Mesendoderm (in vitro differentiated cells): ENCODE results near the gene PEBP1.

Source experiments
- DNase-seq: peaks from one replicate; pipeline ENCODE4 v3.0.0; 2013
- H2AK5ac ChIP-seq: 2 replicates; pipeline ENCODE4 v1.6.1; 2013; ENCODE audit warnings: low read length, inconsistent platforms
- H2BK120ac ChIP-seq: 2 replicates; pipeline ENCODE4 v1.6.1; 2013; ENCODE audit warnings: low read depth, mild to moderate bottlenecking, low read length, moderate library complexity, mixed read lengths
- H2BK15ac ChIP-seq: replicated peaks from 2 replicates; pipeline ENCODE4 v1.6.1; 2013; ENCODE audit warnings: low read depth, mild to moderate bottlenecking, moderate library complexity
- H2BK5ac ChIP-seq: 2 replicates; pipeline ENCODE4 v1.6.1; 2013; ENCODE audit warnings: low read length, inconsistent platforms
- H3K18ac ChIP-seq: 2 replicates; pipeline ENCODE4 v1.6.1; 2013; ENCODE audit warnings: mild to moderate bottlenecking, low read length, mixed read lengths
- H3K23ac ChIP-seq: one replicate; pipeline ENCODE4 v1.6.1; 2013; ENCODE audit warnings: low read length
- H3K27ac ChIP-seq: 2 replicates; pipeline ENCODE4 v1.5.1; 2013; ENCODE audit warnings: low read depth, mild to moderate bottlenecking, inconsistent platforms, low read length, moderate library complexity
- H3K27me3 ChIP-seq: 2 replicates; pipeline ENCODE4 v1.6.1; 2013; ENCODE audit warnings: low read length, control low read depth, mild to moderate bottlenecking, inconsistent platforms; ENCODE audit not compliant: insufficient read depth, poor library complexity
- H3K36me3 ChIP-seq: 2 replicates; pipeline ENCODE4 v1.6.1; 2013; ENCODE audit warnings: low read length, inconsistent platforms; ENCODE audit not compliant: control insufficient read depth, insufficient read depth
- H3K4ac ChIP-seq: one replicate; pipeline ENCODE4 v1.6.1; 2013; ENCODE audit warnings: low read depth, mild to moderate bottlenecking, low read length, moderate library complexity
- H3K4me1 ChIP-seq: 2 replicates; pipeline ENCODE4 v1.6.1; 2013; ENCODE audit warnings: low read depth, low read length, inconsistent platforms; ENCODE audit not compliant: control insufficient read depth
- H3K4me2 ChIP-seq: 2 replicates; pipeline ENCODE4 v1.6.1; 2013; ENCODE audit warnings: low read length
- H3K4me3 ChIP-seq: 2 replicates; pipeline ENCODE4 v1.5.1; 2013; ENCODE audit warnings: mild to moderate bottlenecking, low read length
- H3K56ac ChIP-seq: one replicate; pipeline ENCODE4 v1.6.1; 2013; ENCODE audit warnings: low read length
- H3K79me1 ChIP-seq: 2 replicates; pipeline ENCODE4 v1.6.1; 2013; ENCODE audit warnings: low read length, inconsistent platforms
- H3K79me2 ChIP-seq: 2 replicates; pipeline ENCODE4 v1.6.1; 2013; ENCODE audit warnings: mild to moderate bottlenecking, low read length; ENCODE audit not compliant: control insufficient read depth, insufficient read depth
- H3K9ac ChIP-seq: 2 replicates; pipeline ENCODE4 v1.6.1; 2013; ENCODE audit warnings: low read length, inconsistent platforms
- H4K5ac ChIP-seq: one replicate; pipeline ENCODE4 v1.6.1; 2013; ENCODE audit warnings: low read length
- H4K8ac ChIP-seq: one replicate; pipeline ENCODE4 v1.6.1; 2013; ENCODE audit warnings: low read depth, mild to moderate bottlenecking, control low read depth, low read length, moderate library complexity
- WGBS: extraction: QIAGEN DNeasy Blood & Tissue Kit; methylation state at CpG from one replicate; pipeline ENCODE4 v1.1.7; 2013; ENCODE audit warnings: low lambda C conversion rate, missing lambda C conversion rate; ENCODE audit not compliant: insufficient coverage; ENCODE audit errors: extremely low coverage; 5-methylcytosine and 5-hydroxymethylcytosine counted together

PEBP1 gene

DNA sequence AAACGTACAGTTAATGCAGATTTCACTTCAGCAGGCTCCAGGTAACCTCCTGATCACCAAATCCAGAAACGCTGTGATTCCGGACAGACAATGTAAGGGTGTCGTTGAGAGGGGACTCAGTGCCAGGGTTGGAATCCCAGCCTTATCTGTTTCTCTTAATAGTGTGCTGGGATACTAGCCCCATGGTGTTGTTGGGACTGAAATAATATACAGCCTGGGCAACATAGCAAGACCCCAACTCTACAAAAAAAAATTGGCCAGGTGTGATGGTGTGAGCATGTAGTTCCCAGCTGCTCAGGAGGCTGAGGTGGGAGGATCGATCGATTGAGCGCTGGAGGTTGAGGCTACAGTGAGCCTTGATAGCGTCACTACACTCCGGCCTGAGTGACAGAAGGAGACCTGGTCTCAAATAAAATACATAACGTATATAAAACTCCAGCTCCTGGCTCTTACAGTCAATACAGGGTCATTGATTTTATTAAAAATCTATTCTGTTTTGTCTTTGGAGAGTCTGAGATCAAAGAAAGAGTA is 1.3 kb downstream of the PEBP1 start:
- no peak overlapping the region for H3K27ac ChIP-seq

DNA sequence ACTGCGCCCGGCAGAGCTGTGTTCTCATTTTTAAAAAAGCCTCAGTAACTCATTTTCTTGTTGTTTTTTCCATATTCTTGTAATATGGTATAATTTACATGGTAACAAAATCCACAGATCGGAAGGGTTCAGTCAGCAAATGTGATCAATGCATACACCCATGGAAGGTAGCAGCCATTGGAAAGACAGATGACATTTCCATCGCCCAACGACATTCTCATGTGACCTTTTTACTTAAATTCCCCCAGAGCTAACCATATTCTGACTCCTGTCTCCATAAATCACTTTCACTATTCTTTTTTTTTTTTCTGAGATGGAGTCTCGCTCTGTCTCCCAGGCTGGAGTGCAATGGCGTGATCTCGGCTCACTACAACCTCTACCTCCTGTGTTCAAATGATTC is 4.9 kb downstream of the PEBP1 start:
- Histone ChIP-seq H3K4me3 (no peak overlapping the region), H2AK5ac (no peak overlapping the region), H2BK120ac (no peak overlapping the region), H2BK5ac (no peak overlapping the region), H4K5ac (no peak overlapping the region), H3K4me1 (no peaks in the 10 kb centered on the region), H3K27ac (no peak overlapping the region), H3K23ac (no peak overlapping the region), H3K9ac (no peak overlapping the region), H3K56ac (no peak overlapping the region), H3K36me3 (peaks cover 15% of the 10 kb centered on the region), H4K8ac (no peak overlapping the region), H3K4ac (no peak overlapping the region), H3K79me2 (peaks cover 17% of the 10 kb centered on the region), H3K27me3 (no peaks in the 10 kb centered on the region), H2BK15ac (no peak overlapping the region), H3K4me2 (no peak overlapping the region), H3K79me1 (peaks cover 8% of the 10 kb centered on the region), H3K18ac (no peak overlapping the region)
- WGBS = no CpG with 5 or more reads among the region's 8 CpGs
- DNase-seq = no peak

More for the DNA sequence above, 1.3 kb downstream of the PEBP1 start:
- no peak for DNase-seq
- H3K36me3 ChIP-seq = peaks cover 4% of the 10 kb centered on the region
- no peak overlapping the region for H3K4ac ChIP-seq
- no peaks in the 10 kb centered on the region for H3K4me1 ChIP-seq
- no peaks in the 10 kb centered on the region for H3K27me3 ChIP-seq
- peaks cover 17% of the 10 kb centered on the region for H3K79me2 ChIP-seq
- WGBS = no CpG with 5 or more reads among the region's 10 CpGs
- no peak overlapping the region for H4K8ac ChIP-seq
- peaks cover 6% of the 10 kb centered on the region for H3K79me1 ChIP-seq
- peak overlapping the region; percentile 67 for H2AK5ac ChIP-seq
- no peak overlapping the region for H3K18ac ChIP-seq
- H4K5ac ChIP-seq = no peak overlapping the region
- H2BK15ac ChIP-seq = no peak overlapping the region
- H3K56ac ChIP-seq = peak overlapping the region; percentile 98
- H2BK120ac ChIP-seq = no peak overlapping the region
- peak overlapping the region; percentile 83 for H3K4me3 ChIP-seq
- H3K23ac ChIP-seq = peak overlapping the region; percentile 20
- peak overlapping the region; percentile 97 for H3K9ac ChIP-seq
- H3K4me2 ChIP-seq = peak overlapping the region; percentile 92
- no peak overlapping the region for H2BK5ac ChIP-seq

DNA sequence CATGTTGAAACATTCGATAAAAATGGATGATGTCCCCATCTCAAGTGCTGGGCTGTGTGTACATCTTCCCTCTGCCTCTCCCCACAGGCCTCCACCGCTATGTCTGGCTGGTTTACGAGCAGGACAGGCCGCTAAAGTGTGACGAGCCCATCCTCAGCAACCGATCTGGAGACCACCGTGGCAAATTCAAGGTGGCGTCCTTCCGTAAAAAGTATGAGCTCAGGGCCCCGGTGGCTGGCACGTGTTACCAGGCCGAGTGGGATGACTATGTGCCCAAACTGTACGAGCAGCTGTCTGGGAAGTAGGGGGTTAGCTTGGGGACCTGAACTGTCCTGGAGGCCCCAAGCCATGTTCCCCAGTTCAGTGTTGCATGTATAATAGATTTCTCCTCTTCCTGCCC is 8.6 kb downstream of the PEBP1 start:
- Histone ChIP-seq H2AK5ac (no peak overlapping the region), H3K4ac (no peak overlapping the region), H2BK15ac (no peak overlapping the region), H3K4me1 (no peaks in the 10 kb centered on the region), H3K18ac (no peak overlapping the region), H3K79me2 (no peaks in the 10 kb centered on the region), H3K4me2 (no peak overlapping the region), H4K8ac (no peak overlapping the region), H3K23ac (no peak overlapping the region), H3K79me1 (peaks cover 2% of the 10 kb centered on the region), H3K27ac (no peak overlapping the region), H3K4me3 (no peak overlapping the region), H3K27me3 (no peaks in the 10 kb centered on the region), H3K36me3 (peaks cover 14% of the 10 kb centered on the region), H3K9ac (no peak overlapping the region), H2BK120ac (no peak overlapping the region), H2BK5ac (no peak overlapping the region), H3K56ac (no peak overlapping the region), H4K5ac (no peak overlapping the region)
- DNase-seq = no peak
- WGBS = no CpG with 5 or more reads among the region's 13 CpGs

- peaks cover 2% of the 10 kb centered on the region for H3K79me1 ChIP-seq
- H2BK15ac ChIP-seq = no peak overlapping the region
- H3K27me3 ChIP-seq = no peaks in the 10 kb centered on the region
- H3K23ac ChIP-seq = no peak overlapping the region
- no peak overlapping the region for H4K8ac ChIP-seq
- H3K36me3 ChIP-seq = peaks cover 14% of the 10 kb centered on the region
- H3K79me2 ChIP-seq = no peaks in the 10 kb centered on the region
- H3K4me2 ChIP-seq = no peak overlapping the region
- H3K18ac ChIP-seq = no peak overlapping the region
- H2BK120ac ChIP-seq = no peak overlapping the region
- H3K4ac ChIP-seq = no peak overlapping the region
- H3K4me3 ChIP-seq = no peak overlapping the region
- H2BK5ac ChIP-seq = no peak overlapping the region
- H3K9ac ChIP-seq = no peak overlapping the region
- DNase-seq = no peak
- H4K5ac ChIP-seq = no peak overlapping the region
- H3K27ac ChIP-seq = no peak overlapping the region
- no peaks in the 10 kb centered on the region for H3K4me1 ChIP-seq
- WGBS = no CpG with 5 or more reads among the region's 7 CpGs
- no peak overlapping the region for H3K56ac ChIP-seq
- H2AK5ac ChIP-seq = no peak overlapping the region
Measured at GRCh38 chr12:118145113-118145797, 9.3 kb downstream of the PEBP1 start.

DNA sequence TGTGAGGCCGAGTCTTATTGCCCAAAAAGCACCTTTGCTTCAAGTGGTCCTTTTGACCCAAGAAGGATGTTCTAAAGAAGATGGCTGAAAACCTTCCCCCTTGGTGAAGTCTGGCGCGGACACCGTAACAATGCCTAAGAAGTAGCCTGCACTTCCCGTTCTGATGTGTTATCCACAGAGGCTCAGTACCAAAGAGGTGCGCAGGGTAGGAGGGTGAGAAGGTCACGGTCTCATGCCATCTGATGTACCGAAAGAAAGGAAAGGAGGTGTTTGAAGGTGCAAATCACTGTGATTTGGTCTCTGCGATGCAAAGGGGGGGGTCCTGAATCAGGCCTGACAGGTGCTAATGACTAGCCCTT is 9.9 kb downstream of the PEBP1 start:
- H2BK120ac ChIP-seq = no peak overlapping the region
- H3K4me1 ChIP-seq = no peaks in the 10 kb centered on the region
- WGBS = no CpG with 5 or more reads among the region's 9 CpGs
- H3K4me3 ChIP-seq = no peak overlapping the region
- no peak overlapping the region for H3K23ac ChIP-seq
- no peak overlapping the region for H3K56ac ChIP-seq
- H3K4me2 ChIP-seq = no peak overlapping the region
- H3K18ac ChIP-seq = no peak overlapping the region
- H3K27ac ChIP-seq = no peak overlapping the region
- H3K9ac ChIP-seq = no peak overlapping the region
- no peak overlapping the region for H2BK15ac ChIP-seq
- no peaks in the 10 kb centered on the region for H3K79me2 ChIP-seq
- peaks cover 13% of the 10 kb centered on the region for H3K36me3 ChIP-seq
- no peak overlapping the region for H3K4ac ChIP-seq
- no peak for DNase-seq
- no peak overlapping the region for H4K5ac ChIP-seq
- H3K27me3 ChIP-seq = no peaks in the 10 kb centered on the region
- no peak overlapping the region for H2BK5ac ChIP-seq
- H3K79me1 ChIP-seq = peaks cover 2% of the 10 kb centered on the region
- H2AK5ac ChIP-seq = no peak overlapping the region
- H4K8ac ChIP-seq = no peak overlapping the region

GRCh38 chr12:118148287-118148686 is 12.4 kb downstream of the PEBP1 start:
- no peak overlapping the region for H3K4ac ChIP-seq
- no peak overlapping the region for H2BK15ac ChIP-seq
- DNase-seq = no peak
- H2AK5ac ChIP-seq = no peak overlapping the region
- no CpG with 5 or more reads among the region's 5 CpGs for WGBS
- H4K8ac ChIP-seq = no peak overlapping the region
- H3K36me3 ChIP-seq = peaks cover 7% of the 10 kb centered on the region
- no peaks in the 10 kb centered on the region for H3K27me3 ChIP-seq
- H3K27ac ChIP-seq = no peak overlapping the region
- H4K5ac ChIP-seq = no peak overlapping the region
- no peak overlapping the region for H3K56ac ChIP-seq
- H3K4me1 ChIP-seq = no peaks in the 10 kb centered on the region
- H3K79me2 ChIP-seq = no peaks in the 10 kb centered on the region
- no peak overlapping the region for H3K4me2 ChIP-seq
- H3K18ac ChIP-seq = no peak overlapping the region
- H3K79me1 ChIP-seq = no peaks in the 10 kb centered on the region
- no peak overlapping the region for H3K9ac ChIP-seq
- no peak overlapping the region for H2BK5ac ChIP-seq
- no peak overlapping the region for H2BK120ac ChIP-seq
- H3K4me3 ChIP-seq = no peak overlapping the region
- no peak overlapping the region for H3K23ac ChIP-seq
